Immature natural killer cell (primary cell): Measurements from ENCODE around the gene SPDYE6. TPM values are rescaled to one million over a fixed set of nuclear protein-coding genes. Genes with fewer than 3 reads are reported as not detected.
"Not testable (repeated sequence)": the region's sequence is repeated elsewhere in the genome, so short reads cannot be mapped to it uniquely, and the experiment has no call there.

Source experiments
- DNase-seq, 3 donors: peaks; one replicate each; pipeline ENCODE4 v3.0.0; 2022; ENCODE audit warnings: mixed read lengths in 1 of 3
- H3K27ac Mint-ChIP-seq, 6 donors: one replicate each; pipeline ENCODE4 v1.8.0; 2020; ENCODE audit warnings: mixed read lengths in 6 of 6, mild to moderate bottlenecking in 5 of 6, inconsistent platforms in 4 of 6, moderate library complexity in 3 of 6
- H3K27me3 Mint-ChIP-seq, 3 donors: one replicate each; pipeline ENCODE4 v1.8.0; 2020 to 2021; ENCODE audit warnings: low read depth in 3 of 3, mild to moderate bottlenecking in 3 of 3, mixed read lengths in 3 of 3, moderate library complexity in 3 of 3, inconsistent platforms in 1 of 3
- H3K36me3 Mint-ChIP-seq, 3 donors: one replicate each; pipeline ENCODE4 v1.8.0; 2020; ENCODE audit warnings: mixed read lengths in 3 of 3, inconsistent platforms in 2 of 3, mild to moderate bottlenecking in 2 of 3
- H3K4me1 Mint-ChIP-seq, 2 donors: one replicate each; pipeline ENCODE4 v1.8.0; 2020; ENCODE audit warnings: inconsistent platforms in 2 of 2, mild to moderate bottlenecking in 2 of 2, mixed read lengths in 2 of 2, moderate library complexity in 1 of 2
- H3K4me3 Mint-ChIP-seq, 5 donors: one replicate each; pipeline ENCODE4 v1.8.0; 2020; ENCODE audit warnings: mild to moderate bottlenecking in 5 of 5, mixed read lengths in 5 of 5, inconsistent platforms in 3 of 5, moderate library complexity in 3 of 5
- H3K9me3 Mint-ChIP-seq, 6 donors: one replicate each; pipeline ENCODE4 v1.8.0; 2020; ENCODE audit warnings: mild to moderate bottlenecking in 6 of 6, mixed read lengths in 6 of 6, inconsistent platforms in 4 of 6, moderate library complexity in 3 of 6
- polyA plus RNA-seq, 3 donors: library from polyadenylated mRNA; unstranded; fragments of 300-500 nt; fragmentation: Illumina TruSeq; gene quantifications; one replicate each; pipeline ENCODE4 v1.2.3, GENCODE V29; 2021

Gene SPDYE6
- polyA plus RNA-seq, 3 donors from 2014 or later, result 0.97 TPM; not detected in 2

- not testable (repeated sequence) for H3K36me3 Mint-ChIP-seq, H3K9me3 Mint-ChIP-seq, H3K4me1 Mint-ChIP-seq, H3K4me3 Mint-ChIP-seq, H3K27me3 Mint-ChIP-seq, H3K27ac Mint-ChIP-seq, DNase-seq
Measured at GRCh38 chr7:102335574-102335973, 20.7 kb downstream of the SPDYE6 start.

- DNase-seq, H3K27ac Mint-ChIP-seq, H3K4me1 Mint-ChIP-seq, H3K36me3 Mint-ChIP-seq, H3K27me3 Mint-ChIP-seq, H3K4me3 Mint-ChIP-seq, H3K9me3 Mint-ChIP-seq: not testable (repeated sequence)
Measured at GRCh38 chr7:102330666-102331460, 25.4 kb downstream of the SPDYE6 start.

GRCh38 chr7:102329366-102329765 lies 26.9 kb downstream of the SPDYE6 start:
- not testable (repeated sequence) for H3K4me1 Mint-ChIP-seq, DNase-seq, H3K4me3 Mint-ChIP-seq, H3K36me3 Mint-ChIP-seq, H3K27ac Mint-ChIP-seq, H3K27me3 Mint-ChIP-seq, H3K9me3 Mint-ChIP-seq

- not testable (repeated sequence) for H3K27ac Mint-ChIP-seq, H3K27me3 Mint-ChIP-seq, DNase-seq, H3K36me3 Mint-ChIP-seq, H3K9me3 Mint-ChIP-seq, H3K4me1 Mint-ChIP-seq, H3K4me3 Mint-ChIP-seq
Measured at GRCh38 chr7:102328863-102329262, 27.4 kb downstream of the SPDYE6 start.

- H3K27me3 Mint-ChIP-seq, H3K27ac Mint-ChIP-seq, H3K4me1 Mint-ChIP-seq, H3K9me3 Mint-ChIP-seq, H3K4me3 Mint-ChIP-seq, DNase-seq, H3K36me3 Mint-ChIP-seq: not testable (repeated sequence)
Measured at GRCh38 chr7:102327183-102327582, 29.1 kb downstream of the SPDYE6 start.

GRCh38 chr7:102326157-102326889 lies 29.9 kb downstream of the SPDYE6 start:
- Mint-ChIP-seq H3K9me3 (no peaks in the 10 kb centered on the region), H3K4me1 (peaks cover 0 to 2% of the 10 kb centered on the region in 2 donors), H3K36me3 (no peaks in the 10 kb centered on the region), H3K4me3 (no peak overlapping the region), H3K27me3 (peaks cover 0 to 12% (median 6%) of the 10 kb centered on the region in 3 donors), H3K27ac (no peak overlapping the region)
- DNase-seq, result no peak

GRCh38 chr7:102325106-102325505 lies 31.1 kb downstream of the SPDYE6 start:
- not testable (repeated sequence) for H3K4me3 Mint-ChIP-seq, H3K27ac Mint-ChIP-seq, H3K36me3 Mint-ChIP-seq, H3K4me1 Mint-ChIP-seq, DNase-seq, H3K9me3 Mint-ChIP-seq
- H3K27me3 Mint-ChIP-seq, result peaks cover 0 to 14% (median 6%) of the 10 kb centered on the region in 3 donors

GRCh38 chr7:102323914-102324195 lies 32.4 kb downstream of the SPDYE6 start:
- no peak overlapping the region for H3K27ac Mint-ChIP-seq
- H3K27me3 Mint-ChIP-seq, result peaks cover 0 to 14% (median 4%) of the 10 kb centered on the region in 3 donors
- DNase-seq, result no peak
- no peaks in the 10 kb centered on the region for H3K4me1 Mint-ChIP-seq
- H3K4me3 Mint-ChIP-seq, result no peak overlapping the region
- H3K36me3 Mint-ChIP-seq, result no peaks in the 10 kb centered on the region
- H3K9me3 Mint-ChIP-seq, result no peaks in the 10 kb centered on the region

- Mint-ChIP-seq H3K4me3 (no peak overlapping the region), H3K27ac (no peak overlapping the region), H3K27me3 (peaks cover 0 to 5% (median 4%) of the 10 kb centered on the region in 3 donors)
Measured at GRCh38 chr7:102322202-102322715, 34.0 kb downstream of the SPDYE6 start.

GRCh38 chr7:102321351-102322201 lies 34.7 kb downstream of the SPDYE6 start:
- no peaks in the 10 kb centered on the region for H3K9me3 Mint-ChIP-seq
- H3K4me1 Mint-ChIP-seq, result no peaks in the 10 kb centered on the region
- H3K27ac Mint-ChIP-seq, result no peak overlapping the region
- H3K27me3 Mint-ChIP-seq, result peaks cover 0 to 4% (median 4%) of the 10 kb centered on the region in 3 donors
- H3K4me3 Mint-ChIP-seq, result no peak overlapping the region
- no peak for DNase-seq
- H3K36me3 Mint-ChIP-seq, result no peaks in the 10 kb centered on the region

More at GRCh38 chr7:102322202-102322715, 34.0 kb downstream of the SPDYE6 start:
- no peaks in the 10 kb centered on the region for H3K9me3 Mint-ChIP-seq
- no peak for DNase-seq
- H3K4me1 Mint-ChIP-seq, result no peaks in the 10 kb centered on the region
- no peaks in the 10 kb centered on the region for H3K36me3 Mint-ChIP-seq

- H3K4me1 Mint-ChIP-seq, result no peaks in the 10 kb centered on the region
- H3K4me3 Mint-ChIP-seq, result no peak overlapping the region
- DNase-seq, result no peak
- H3K36me3 Mint-ChIP-seq, result no peaks in the 10 kb centered on the region
- no peak overlapping the region for H3K27ac Mint-ChIP-seq
- no peaks in the 10 kb centered on the region for H3K9me3 Mint-ChIP-seq
- peaks cover 0 to 4% (median 4%) of the 10 kb centered on the region in 3 donors for H3K27me3 Mint-ChIP-seq
Measured at GRCh38 chr7:102320601-102321350, 35.5 kb downstream of the SPDYE6 start.

- H3K4me3 Mint-ChIP-seq, result no peak overlapping the region
- DNase-seq, result no peak
Measured at GRCh38 chr7:102320181-102320580, 36.1 kb downstream of the SPDYE6 start.

GRCh38 chr7:102319671-102320070 lies 36.6 kb downstream of the SPDYE6 start:
- no peaks in the 10 kb centered on the region for H3K4me1 Mint-ChIP-seq
- no peaks in the 10 kb centered on the region for H3K36me3 Mint-ChIP-seq
- no peak overlapping the region for H3K27ac Mint-ChIP-seq
- no peak overlapping the region for H3K4me3 Mint-ChIP-seq
- no peaks in the 10 kb centered on the region for H3K9me3 Mint-ChIP-seq
- peaks cover 0 to 4% (median 2%) of the 10 kb centered on the region in 3 donors for H3K27me3 Mint-ChIP-seq
- no peak for DNase-seq

More at GRCh38 chr7:102320181-102320580, 36.1 kb downstream of the SPDYE6 start:
- Mint-ChIP-seq H3K4me1 (no peaks in the 10 kb centered on the region), H3K9me3 (no peaks in the 10 kb centered on the region), H3K36me3 (no peaks in the 10 kb centered on the region), H3K27me3 (peaks cover 0 to 4% (median 4%) of the 10 kb centered on the region in 3 donors), H3K27ac (no peak overlapping the region)
